H9 (cell line): ENCODE measurements around the gene PROX2. TPM values are rescaled to one million over a fixed set of nuclear protein-coding genes. Genes with fewer than 3 reads are reported as not detected.

ENCODE experiments used
- DNase-seq: peaks from one replicate; pipeline ENCODE4 v3.0.0-alpha.2; 2017
- H2AFZ ChIP-seq: one replicate; pipeline ENCODE4 v1.6.1; 2013; ENCODE audit warnings: mild to moderate bottlenecking, low read length, control low read depth, moderate library complexity
- H2AK5ac ChIP-seq: 2 replicates; pipeline ENCODE4 v1.6.1; 2013; ENCODE audit warnings: low read length, control low read depth, mixed read lengths; ENCODE audit not compliant: insufficient read length
- H2BK120ac ChIP-seq: one replicate; pipeline ENCODE4 v1.6.1; 2013; ENCODE audit warnings: low read depth, mild to moderate bottlenecking, low read length, control low read depth, inconsistent platforms; ENCODE audit not compliant: poor library complexity, severe bottlenecking
- H2BK12ac ChIP-seq: 2 replicates; pipeline ENCODE4 v1.6.1; 2013; ENCODE audit warnings: low read length, control low read depth, mixed read lengths, low read depth; ENCODE audit not compliant: insufficient read length
- H2BK15ac ChIP-seq: 2 replicates; pipeline ENCODE4 v1.6.1; 2013; ENCODE audit warnings: low read depth, low read length, control low read depth
- H2BK20ac ChIP-seq: one replicate; pipeline ENCODE4 v1.6.1; 2013; ENCODE audit warnings: low read depth, mild to moderate bottlenecking, low read length, control low read depth, inconsistent platforms; ENCODE audit not compliant: poor library complexity, severe bottlenecking
- H2BK5ac ChIP-seq: 2 replicates; pipeline ENCODE4 v1.6.1; 2013; ENCODE audit warnings: low read length, control low read depth, mixed read lengths; ENCODE audit not compliant: insufficient read length
- H3K14ac ChIP-seq: 2 replicates; pipeline ENCODE4 v1.6.1; 2013; ENCODE audit warnings: low read length, control low read depth; ENCODE audit not compliant: insufficient read depth
- H3K18ac ChIP-seq: 2 replicates; pipeline ENCODE4 v1.6.1; 2013; ENCODE audit warnings: low read depth, mild to moderate bottlenecking, mixed read lengths, low read length, control low read depth; ENCODE audit not compliant: insufficient read length
- H3K23ac ChIP-seq: 2 replicates; pipeline ENCODE4 v1.6.1; 2013; ENCODE audit warnings: low read length, control low read depth, mixed read lengths, low read depth; ENCODE audit not compliant: insufficient read length
- H3K23me2 ChIP-seq: 2 replicates; pipeline ENCODE4 v1.6.1; 2013; ENCODE audit warnings: low read depth, mild to moderate bottlenecking, mixed read lengths, low read length, control low read depth; ENCODE audit not compliant: insufficient read length, poor library complexity, severe bottlenecking
- H3K27ac ChIP-seq: 2 replicates; pipeline ENCODE4 v1.5.1; 2013; ENCODE audit warnings: low read length, control low read depth, mixed read lengths, low read depth; ENCODE audit not compliant: insufficient read length
- H3K27me3 ChIP-seq: 2 replicates; pipeline ENCODE4 v1.6.1; 2013; ENCODE audit warnings: low read length, control low read depth, inconsistent platforms; ENCODE audit not compliant: insufficient read depth
- H3K4ac ChIP-seq: 2 replicates; pipeline ENCODE4 v1.6.1; 2013; ENCODE audit warnings: low read depth, mild to moderate bottlenecking, control low read depth, inconsistent platforms, low read length, moderate library complexity
- H3K4me1 ChIP-seq: 2 replicates; pipeline ENCODE4 v1.6.1; 2013; ENCODE audit warnings: low read length, control low read depth, inconsistent platforms; ENCODE audit not compliant: insufficient read depth
- H3K4me2 ChIP-seq: 2 replicates; pipeline ENCODE4 v1.6.1; 2013; ENCODE audit warnings: low read length, control low read depth, mixed read lengths; ENCODE audit not compliant: insufficient read length, insufficient read depth
- H3K56ac ChIP-seq: 2 replicates; pipeline ENCODE4 v1.6.1; 2013; ENCODE audit warnings: low read depth, mild to moderate bottlenecking, mixed read lengths, low read length, control low read depth; ENCODE audit not compliant: insufficient read length
- H3K79me1 ChIP-seq: 2 replicates; pipeline ENCODE4 v1.6.1; 2013; ENCODE audit warnings: low read depth, mild to moderate bottlenecking, moderate library complexity, low read length, control low read depth, inconsistent platforms; ENCODE audit not compliant: insufficient read depth, poor library complexity, severe bottlenecking
- H3K79me2 ChIP-seq: 2 replicates; pipeline ENCODE4 v1.6.1; 2013; ENCODE audit warnings: low read length, control low read depth, inconsistent platforms; ENCODE audit not compliant: insufficient read depth
- H3K9ac ChIP-seq: 2 replicates; pipeline ENCODE4 v1.6.1; 2013; ENCODE audit warnings: low read length, control low read depth, mixed read lengths; ENCODE audit not compliant: insufficient read length; ENCODE audit errors: extremely low read depth
- H3K9me3 ChIP-seq: one replicate; pipeline ENCODE4 v1.6.1; 2013; ENCODE audit warnings: low read depth, low read length, inconsistent platforms; ENCODE audit not compliant: control insufficient read depth
- H3T11ph ChIP-seq: one replicate; pipeline ENCODE4 v1.6.1; 2013; ENCODE audit warnings: mild to moderate bottlenecking, low read length, control low read depth, inconsistent platforms
- H4K20me1 ChIP-seq: one replicate; pipeline ENCODE4 v1.6.1; 2013; ENCODE audit not compliant: control insufficient read depth, insufficient read length, insufficient read depth
- H4K5ac ChIP-seq: 2 replicates; pipeline ENCODE4 v1.6.1; 2013; ENCODE audit warnings: low read depth, mild to moderate bottlenecking, mixed read lengths, low read length, control low read depth; ENCODE audit not compliant: insufficient read length
- H4K8ac ChIP-seq: replicated peaks from 2 replicates; pipeline ENCODE4 v1.6.1; 2013; ENCODE audit warnings: low read length, control low read depth, mixed read lengths, low read depth; ENCODE audit not compliant: insufficient read length
- H4K91ac ChIP-seq: 2 replicates; pipeline ENCODE4 v1.6.1; 2013; ENCODE audit warnings: low read depth, mild to moderate bottlenecking, moderate library complexity, mixed read lengths, low read length, control low read depth; ENCODE audit not compliant: insufficient read length
- H3K27ac Mint-ChIP-seq, 3 experiments: 2 replicates in 2 of 3; 3 replicates in 1 of 3; pipeline ENCODE4 v1.8.0; 2020 to 2021; ENCODE audit warnings: mixed read lengths in 3 of 3, mild to moderate bottlenecking in 1 of 3, moderate library complexity in 1 of 3
- H3K27me3 Mint-ChIP-seq: 2 replicates; pipeline ENCODE4 v1.8.0; 2021; ENCODE audit warnings: low read depth, mild to moderate bottlenecking, moderate library complexity, mixed read lengths
- H3K36me3 Mint-ChIP-seq, 3 experiments: 2 replicates in 2 of 3; 3 replicates in 1 of 3; pipeline ENCODE4 v1.8.0; 2020 to 2021; ENCODE audit warnings: low read depth in 3 of 3, mixed read lengths in 3 of 3; ENCODE audit not compliant: insufficient read depth in 1 of 3
- H3K4me1 Mint-ChIP-seq, 2 experiments: 2 replicates each; pipeline ENCODE4 v1.8.0; 2020; ENCODE audit warnings: mixed read lengths in 2 of 2
- H3K4me3 Mint-ChIP-seq, 2 experiments: 2 replicates in 1 of 2; 3 replicates in 1 of 2; pipeline ENCODE4 v1.8.0; 2020 to 2021; ENCODE audit warnings: mild to moderate bottlenecking in 2 of 2, mixed read lengths in 2 of 2, moderate library complexity in 1 of 2
- H3K9me3 Mint-ChIP-seq, 2 experiments: 2 replicates in 1 of 2; 3 replicates in 1 of 2; pipeline ENCODE4 v1.8.0; 2020; ENCODE audit warnings: mild to moderate bottlenecking in 2 of 2, mixed read lengths in 2 of 2, moderate library complexity in 1 of 2
- CTCF ChIP-seq: fragments of 200-600 bp; sonication (generic); conservative IDR thresholded peaks from 3 replicates; pipeline ENCODE4 v1.8.0; 2021; ENCODE audit warnings: antibody characterized with exemption, mild to moderate bottlenecking
- total RNA-seq: library from RNA; stranded (reverse); gene quantifications from 2 replicates; pipeline ENCODE4 v1.2.1, GENCODE V29; 2021

The PROX2 gene
- total RNA-seq, 1 experiment from 2014 or later = not detected

DNA sequence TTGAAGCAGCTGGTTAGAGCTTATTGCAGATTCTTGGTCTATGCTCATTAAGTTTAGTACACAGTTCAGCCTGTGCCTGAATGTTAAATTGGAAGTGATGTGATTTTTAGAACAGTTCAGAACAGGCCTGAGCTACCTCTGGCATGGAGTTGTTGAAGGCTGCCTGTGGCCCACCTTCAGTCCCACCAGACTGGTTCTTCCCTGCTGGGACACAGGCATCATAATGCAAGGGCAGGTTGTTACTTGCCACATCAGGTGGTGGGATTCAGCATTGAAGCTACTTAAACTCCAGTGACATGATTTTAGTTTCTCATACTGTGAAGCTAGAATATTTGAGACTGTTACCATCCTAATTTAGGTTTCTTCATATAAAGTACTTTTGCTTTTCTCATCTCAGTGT lies 49.4 kb downstream of the PROX2 start:
- Histone ChIP-seq H2AK5ac (no peak overlapping the region), H2AFZ (no peak overlapping the region), H3K4ac (no peak overlapping the region), H2BK120ac (no peak overlapping the region), H2BK15ac (no peak overlapping the region), H3K27me3 (no peaks in the 10 kb centered on the region), H4K20me1 (no peaks in the 10 kb centered on the region), H2BK12ac (no peak overlapping the region), H3K27ac (no peak overlapping the region), H4K5ac (no peak overlapping the region), H3K23ac (no peak overlapping the region), H4K8ac (no peak overlapping the region), H2BK20ac (no peak overlapping the region), H3K9me3 (no peaks in the 10 kb centered on the region), H3K18ac (no peak overlapping the region), H3K14ac (no peak overlapping the region), H3K23me2 (no peaks in the 10 kb centered on the region), H3K79me1 (no peaks in the 10 kb centered on the region), H3K56ac (no peak overlapping the region), H3T11ph (no peak overlapping the region), H3K4me2 (no peak overlapping the region), H3K4me1 (no peaks in the 10 kb centered on the region), H3K79me2 (no peaks in the 10 kb centered on the region), H4K91ac (no peak overlapping the region), H3K9ac (no peak overlapping the region), H2BK5ac (no peak overlapping the region)
- peaks cover 10 to 14% of the 10 kb centered on the region in 2 experiments for H3K4me1 Mint-ChIP-seq
- TF ChIP-seq CTCF = no peak
- peaks cover 3 to 28% (median 20%) of the 10 kb centered on the region in 3 experiments; a peak in 5 of 7 replicates for H3K36me3 Mint-ChIP-seq
- no peak overlapping the region for H3K4me3 Mint-ChIP-seq
- H3K27me3 Mint-ChIP-seq = no peaks in the 10 kb centered on the region
- H3K9me3 Mint-ChIP-seq = no peaks in the 10 kb centered on the region
- peak; percentile 36 for DNase-seq
- peak overlapping the region in 1 of 3 experiments; percentile 7; a peak in 2 of 7 replicates for H3K27ac Mint-ChIP-seq

Other genes starting within 250 kb of the PROX2 start
- 32.2 and 34.2 TPM in 2 replicates for gene AREL1, start 163.1 kb downstream of the PROX2 start, total RNA-seq
- gene FCF1, start 163.0 kb downstream of the PROX2 start, total RNA-seq = 85.6 and 87.7 TPM in 2 replicates
- gene YLPM1, start 112.8 kb downstream of the PROX2 start, total RNA-seq = 75.1 and 82.2 TPM in 2 replicates
- 116 and 120 TPM in 2 replicates for gene DLST, start 5.8 kb upstream of the PROX2 start, total RNA-seq
- 13.8 and 18.8 TPM in 2 replicates for gene RPS6KL1, start 47.1 kb upstream of the PROX2 start, total RNA-seq
- gene PGF, start 79.5 kb upstream of the PROX2 start, total RNA-seq = 2.3 and 2.8 TPM in 2 replicates
- gene EIF2B2, start 126.8 kb upstream of the PROX2 start, total RNA-seq = 48.3 and 53.4 TPM in 2 replicates
- 21.0 and 23.0 TPM in 2 replicates for gene MLH3, start 175.3 kb upstream of the PROX2 start, total RNA-seq
- gene ACYP1, start 187.9 kb upstream of the PROX2 start, total RNA-seq = 15.5 and 18.9 TPM in 2 replicates
- 1.4 and 1.5 TPM in 2 replicates for gene ZC2HC1C, start 193.5 kb upstream of the PROX2 start, total RNA-seq